Right atrium auricular region (tissue), 2 donors: ENCODE measurements around the gene USP31. TPM values are rescaled to one million over a fixed set of nuclear protein-coding genes. Genes with fewer than 3 reads are reported as not detected.

Experiments used
- DNase-seq: peaks from one replicate; pipeline ENCODE4 v3.0.0-alpha.2; 2019; ENCODE audit warnings: low spot score
- H3K27ac ChIP-seq, 2 donors: fragments of 200-600 bp; sonication (generic); 1 replicate in 1 of 2; 2 replicates in 1 of 2; pipeline ENCODE4 v1.5.1; 2016 to 2019
- H3K27me3 ChIP-seq, 2 donors: fragments of 200-600 bp; sonication (generic); one replicate each; pipeline versions ENCODE4 v1.5.1 to v1.6.0; 2017 to 2019
- H3K36me3 ChIP-seq: fragments of 200-600 bp; sonication (generic); one replicate; pipeline ENCODE4 v1.5.1; 2016
- H3K4me1 ChIP-seq, 2 donors: fragments of 200-600 bp; sonication (generic); one replicate each; pipeline versions ENCODE4 v1.5.1 to v1.6.0; 2017 to 2019
- H3K4me3 ChIP-seq, 2 donors: fragments of 200-600 bp; sonication (generic); 1 replicate in 1 of 2; 2 replicates in 1 of 2; pipeline ENCODE4 v1.5.1; 2017 to 2019; ENCODE audit warnings: mild to moderate bottlenecking in 1 of 2, moderate library complexity in 1 of 2
- H3K9me3 ChIP-seq, 2 donors: fragments of 200-600 bp; sonication (generic); one replicate each; pipeline ENCODE4 v1.5.1; 2019
- total RNA-seq, 2 donors: library from RNA; depleted of rRNA; stranded (reverse); fragments of >200 nt; gene quantifications; one replicate each; pipeline ENCODE4 v1.1.0, GENCODE V29; 2016
- TF ChIP-seq, protein P1 (sequence below), 2 donors: fragments of 200-600 bp; sonication (generic); IDR thresholded peaks; one replicate each; pipeline ENCODE4 v1.5.1; 2019; ENCODE audit warnings: antibody characterized with exemption in 2 of 2

USP31 gene
- total RNA-seq, 2 donors from 2014 or later, result 19.7 to 29.0 TPM

DNA sequence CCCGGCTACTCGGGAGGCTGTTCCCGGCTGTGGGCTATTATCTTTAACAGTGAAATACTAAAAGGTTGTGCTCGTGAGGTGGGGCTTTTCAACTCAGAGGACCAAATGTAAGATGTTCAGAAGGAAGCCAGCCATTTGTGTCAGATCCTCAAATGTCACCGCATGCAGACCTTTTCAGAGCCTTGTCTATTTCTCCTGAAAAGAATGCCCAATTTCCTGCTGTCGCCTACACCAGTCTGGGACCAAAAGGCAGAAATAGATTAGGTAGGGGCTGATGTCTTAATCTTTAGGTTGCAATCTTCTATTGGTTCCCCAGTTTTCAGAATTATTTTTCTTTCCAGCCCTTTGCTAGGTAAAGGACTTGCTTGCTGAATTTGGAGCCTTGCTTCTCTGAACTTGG is 8.9 kb upstream of the USP31 start:
- Histone ChIP-seq H3K9me3 (no peaks in the 10 kb centered on the region), H3K4me1 (no peaks in the 10 kb centered on the region), H3K27me3 (no peaks in the 10 kb centered on the region), H3K4me3 (no peak overlapping the region), H3K27ac (no peak overlapping the region), H3K36me3 (no peaks in the 10 kb centered on the region)
- TF ChIP-seq, protein P1, sequence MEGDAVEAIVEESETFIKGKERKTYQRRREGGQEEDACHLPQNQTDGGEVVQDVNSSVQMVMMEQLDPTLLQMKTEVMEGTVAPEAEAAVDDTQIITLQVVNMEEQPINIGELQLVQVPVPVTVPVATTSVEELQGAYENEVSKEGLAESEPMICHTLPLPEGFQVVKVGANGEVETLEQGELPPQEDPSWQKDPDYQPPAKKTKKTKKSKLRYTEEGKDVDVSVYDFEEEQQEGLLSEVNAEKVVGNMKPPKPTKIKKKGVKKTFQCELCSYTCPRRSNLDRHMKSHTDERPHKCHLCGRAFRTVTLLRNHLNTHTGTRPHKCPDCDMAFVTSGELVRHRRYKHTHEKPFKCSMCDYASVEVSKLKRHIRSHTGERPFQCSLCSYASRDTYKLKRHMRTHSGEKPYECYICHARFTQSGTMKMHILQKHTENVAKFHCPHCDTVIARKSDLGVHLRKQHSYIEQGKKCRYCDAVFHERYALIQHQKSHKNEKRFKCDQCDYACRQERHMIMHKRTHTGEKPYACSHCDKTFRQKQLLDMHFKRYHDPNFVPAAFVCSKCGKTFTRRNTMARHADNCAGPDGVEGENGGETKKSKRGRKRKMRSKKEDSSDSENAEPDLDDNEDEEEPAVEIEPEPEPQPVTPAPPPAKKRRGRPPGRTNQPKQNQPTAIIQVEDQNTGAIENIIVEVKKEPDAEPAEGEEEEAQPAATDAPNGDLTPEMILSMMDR (IDR thresholded peaks at IDR 0.05), result no peak
- DNase-seq, result no peak

DNA sequence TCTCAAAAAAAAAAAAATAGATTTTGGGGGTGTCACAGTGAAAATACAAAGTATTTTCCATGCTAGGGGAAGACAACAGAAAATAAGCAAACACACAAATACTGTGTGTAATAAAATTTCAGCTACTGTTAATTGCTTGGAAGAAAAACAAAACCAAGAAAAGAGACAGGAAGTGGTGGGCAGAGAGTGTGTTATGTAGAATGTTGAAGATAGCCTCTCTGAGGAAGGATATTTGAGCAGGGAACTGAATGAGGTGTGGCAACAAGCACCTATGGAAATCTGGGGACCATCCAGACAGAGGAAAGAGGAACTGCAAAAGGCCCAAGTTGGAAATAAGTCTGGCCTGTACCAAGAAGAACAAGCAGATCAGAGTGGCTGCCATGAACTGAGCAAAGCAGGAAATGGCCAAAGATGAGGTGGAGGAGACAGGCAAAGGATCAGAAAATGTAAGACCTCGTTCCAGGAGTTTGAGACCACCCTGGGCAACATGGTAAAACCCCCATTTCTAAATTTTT is 7.8 kb upstream of the USP31 start:
- TF ChIP-seq, protein P1 (IDR thresholded peaks at IDR 0.05), result no peak
- Histone ChIP-seq H3K36me3 (no peaks in the 10 kb centered on the region), H3K27ac (no peak overlapping the region), H3K4me3 (no peak overlapping the region), H3K9me3 (no peaks in the 10 kb centered on the region), H3K27me3 (no peaks in the 10 kb centered on the region), H3K4me1 (no peaks in the 10 kb centered on the region)
- no peak for DNase-seq

DNA sequence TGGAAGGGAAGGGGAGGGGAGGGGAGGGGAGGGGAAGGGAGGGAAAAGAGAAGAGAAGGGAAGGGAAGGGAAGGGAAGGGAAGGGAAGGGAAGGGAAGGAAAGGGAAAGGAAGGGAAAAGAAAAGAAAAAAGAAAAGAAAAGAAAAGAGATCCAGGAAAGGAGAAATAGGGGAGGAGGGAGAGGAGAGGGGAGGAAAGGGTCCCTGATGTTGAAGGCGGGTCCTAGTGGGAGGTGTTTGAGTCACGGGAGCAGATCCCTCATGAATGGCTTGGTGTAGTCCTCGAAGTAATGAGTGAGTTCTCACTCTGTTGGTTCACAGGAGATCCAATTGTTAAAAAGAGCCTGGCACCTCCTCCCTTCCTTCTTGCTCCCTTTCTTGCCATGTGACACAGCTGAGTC is 6.9 kb upstream of the USP31 start:
- no peaks in the 10 kb centered on the region for H3K4me1 ChIP-seq
- no peak overlapping the region for H3K27ac ChIP-seq
- TF ChIP-seq, protein P1 (IDR thresholded peaks at IDR 0.05), result no peak

DNA sequence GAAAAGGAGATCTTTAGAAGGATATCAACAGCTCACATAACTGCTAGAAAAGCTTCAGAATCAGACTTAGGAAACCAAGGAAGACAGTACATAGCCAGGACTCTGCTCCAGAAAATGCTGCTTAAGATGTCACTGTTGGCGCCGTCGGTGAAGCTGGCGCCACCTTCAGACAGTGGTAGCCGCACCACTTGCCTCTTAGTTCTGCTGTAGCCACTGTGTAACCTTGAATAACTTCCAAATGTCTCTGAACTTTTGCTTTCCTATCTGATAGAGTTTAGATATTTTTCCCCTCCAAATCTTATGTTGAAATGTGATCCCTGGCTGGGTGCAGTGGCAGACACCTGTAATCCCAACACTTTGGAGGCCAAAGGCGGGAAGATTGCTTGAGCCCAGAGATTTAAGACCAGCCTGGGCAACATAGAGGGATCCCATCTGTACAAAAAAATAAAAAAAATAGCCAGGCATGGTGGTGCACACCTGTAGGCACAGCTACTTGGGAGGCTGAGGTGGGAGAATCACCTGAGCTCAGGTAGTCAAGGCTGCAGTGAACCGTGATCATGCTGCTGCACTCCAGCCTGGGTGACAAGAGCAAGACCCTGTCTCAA is 6.3 kb upstream of the USP31 start:
- Histone ChIP-seq H3K4me1 (no peaks in the 10 kb centered on the region), H3K27ac (no peak overlapping the region), H3K27me3 (no peaks in the 10 kb centered on the region), H3K9me3 (no peaks in the 10 kb centered on the region), H3K4me3 (no peak overlapping the region), H3K36me3 (no peaks in the 10 kb centered on the region)
- TF ChIP-seq, protein P1 (IDR thresholded peaks at IDR 0.05), result peak in 1 of 2 donors; percentile 48
- no peak for DNase-seq

More for the DNA sequence above, 6.9 kb upstream of the USP31 start:
- Histone ChIP-seq H3K27me3 (no peaks in the 10 kb centered on the region), H3K9me3 (no peaks in the 10 kb centered on the region), H3K4me3 (no peak overlapping the region), H3K36me3 (no peaks in the 10 kb centered on the region)
- no peak for DNase-seq

DNA sequence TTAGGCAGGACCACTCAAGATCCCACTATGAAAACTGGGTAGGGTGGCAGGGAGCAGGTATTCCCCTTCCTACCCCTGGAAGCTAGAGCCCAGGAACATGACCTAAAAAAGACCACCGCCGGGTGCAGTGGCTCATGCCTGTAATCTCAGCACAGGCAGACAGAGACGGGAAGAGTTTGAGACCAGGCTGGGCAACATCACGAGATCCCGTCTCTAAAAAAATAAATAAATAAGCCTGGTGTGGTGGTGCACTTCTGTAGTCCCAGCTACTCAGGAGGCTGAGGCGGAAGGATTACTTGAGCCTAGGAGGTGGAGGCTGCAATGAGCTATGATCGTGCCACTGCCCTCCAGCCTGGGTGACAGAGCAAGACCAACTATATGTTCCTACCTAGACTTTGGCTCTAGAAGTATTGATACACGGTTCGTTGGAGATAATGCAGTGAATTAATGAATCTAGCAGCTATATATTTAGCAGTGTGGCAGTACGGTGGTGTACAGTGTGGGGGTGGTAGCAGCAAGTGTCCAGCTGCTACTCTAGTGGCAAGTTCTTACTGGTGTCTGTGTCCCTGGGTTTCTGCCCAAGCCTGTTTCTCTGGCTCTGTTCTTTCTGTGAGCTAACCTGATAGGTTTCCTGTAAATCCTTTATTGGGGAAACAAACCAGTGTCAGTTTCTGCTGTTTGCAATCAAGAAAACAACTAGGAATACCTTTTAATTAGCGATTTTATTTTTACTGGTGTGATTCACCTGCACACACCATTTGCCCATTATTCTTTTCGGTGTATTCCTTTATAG is 3.3 kb upstream of the USP31 start:
- Histone ChIP-seq H3K27ac (no peak overlapping the region), H3K4me3 (no peak overlapping the region), H3K36me3 (no peaks in the 10 kb centered on the region), H3K27me3 (no peaks in the 10 kb centered on the region), H3K4me1 (peaks cover 0 to 15% of the 10 kb centered on the region in 2 donors), H3K9me3 (no peaks in the 10 kb centered on the region)
- DNase-seq, result no peak
- TF ChIP-seq, protein P1 (IDR thresholded peaks at IDR 0.05), result no peak
